IMR-90 (cell line): ENCODE measurements around the gene FOXP1. TPM values are rescaled to one million over a fixed set of nuclear protein-coding genes. Genes with fewer than 3 reads are reported as not detected.

Experiments used
- ATAC-seq: fragments of 200-7000 bp; cut with Tn5 transposase; 2 replicates; pipeline ENCODE4 v1.9.1; 2020; ENCODE audit warnings: low read depth, mild to moderate bottlenecking, moderate library complexity
- BruUV-seq: library from RNA; stranded (reverse); fragments of 400-500 nt; replicated peaks from 2 replicates; lab custom pipeline; 2021; lab: Mats Ljungman, UMichigan
- CTCF ChIA-PET: fragments of 300-600 bp; formaldehyde crosslinking; extraction: SDS; loops from one replicate; lab custom pipeline; 2021; ENCODE audit warnings: antibody characterized with exemption; lab: Yijun Ruan, JAX
- POLR2A ChIA-PET: fragments of 300-600 bp; sonication (Branson Sonifier 250); formaldehyde crosslinking; loops from one replicate; lab custom pipeline; 2022; ENCODE audit warnings: antibody characterized with exemption; ENCODE audit not compliant: unreplicated experiment; lab: Charles Lee
- DNase-seq: peaks from one replicate; pipeline ENCODE4 v3.0.0; 2013
- H2AFZ ChIP-seq: replicated peaks from 2 replicates; pipeline ENCODE3; 2013; ENCODE audit warnings: low read length, mild to moderate bottlenecking; ENCODE audit not compliant: poor library complexity
- H2AK5ac ChIP-seq: 2 replicates; pipeline ENCODE4 v1.6.1; 2013; ENCODE audit warnings: low read depth, low read length, inconsistent platforms
- H2AK9ac ChIP-seq: replicated peaks from 2 replicates; pipeline ENCODE3; 2013; ENCODE audit warnings: mild to moderate bottlenecking, low read depth, low read length, moderate library complexity; ENCODE audit not compliant: poor library complexity
- H2BK120ac ChIP-seq: 2 replicates; pipeline ENCODE4 v1.6.1; 2013; ENCODE audit warnings: low read depth, low read length, inconsistent platforms
- H2BK15ac ChIP-seq: 3 replicates; pipeline ENCODE4 v1.6.1; 2013; ENCODE audit warnings: low read depth, low read length, inconsistent platforms
- H2BK20ac ChIP-seq: 2 replicates; pipeline ENCODE4 v1.6.1; 2013; ENCODE audit warnings: low read depth, mild to moderate bottlenecking, inconsistent platforms, low read length, moderate library complexity
- H2BK5ac ChIP-seq: 2 replicates; pipeline ENCODE4 v1.6.1; 2013; ENCODE audit warnings: mild to moderate bottlenecking, low read depth, low read length, inconsistent platforms; ENCODE audit not compliant: poor library complexity, severe bottlenecking
- H3K14ac ChIP-seq: replicated peaks from 2 replicates; pipeline ENCODE4 v1.6.1; 2013; ENCODE audit warnings: low read depth, low read length, inconsistent platforms
- H3K18ac ChIP-seq: 2 replicates; pipeline ENCODE4 v1.6.1; 2013; ENCODE audit warnings: low read depth, low read length, control low read depth
- H3K23ac ChIP-seq: 2 replicates; pipeline ENCODE4 v1.6.1; 2013; ENCODE audit warnings: low read depth, low read length, inconsistent platforms
- H3K27ac ChIP-seq: 2 replicates; pipeline ENCODE4 v1.5.1; 2013; ENCODE audit warnings: mild to moderate bottlenecking, control low read depth, low read length; ENCODE audit not compliant: insufficient read depth
- H3K27me3 ChIP-seq: 2 replicates; pipeline ENCODE4 v1.6.1; 2013; ENCODE audit warnings: low read length; ENCODE audit not compliant: control insufficient read depth, insufficient read depth
- H3K36me3 ChIP-seq: 2 replicates; pipeline ENCODE4 v1.6.1; 2013; ENCODE audit warnings: low read length, mixed read lengths; ENCODE audit not compliant: control insufficient read depth, insufficient read depth
- H3K4ac ChIP-seq: 2 replicates; pipeline ENCODE4 v1.6.1; 2013; ENCODE audit warnings: low read depth, low read length, inconsistent platforms
- H3K4me1 ChIP-seq: 2 replicates; pipeline ENCODE4 v1.6.1; 2013; ENCODE audit warnings: low read length, mixed read lengths; ENCODE audit not compliant: control insufficient read depth, insufficient read depth
- H3K4me2 ChIP-seq: 2 replicates; pipeline ENCODE4 v1.6.1; 2013; ENCODE audit warnings: low read depth, mild to moderate bottlenecking, control low read depth, low read length, moderate library complexity
- H3K4me3 ChIP-seq: 2 replicates; pipeline ENCODE4 v1.5.1; 2013; ENCODE audit warnings: low read depth, mild to moderate bottlenecking, control low read depth, low read length, moderate library complexity; ENCODE audit not compliant: insufficient read depth
- H3K56ac ChIP-seq: 2 replicates; pipeline ENCODE4 v1.6.1; 2013; ENCODE audit warnings: low read length, inconsistent platforms; ENCODE audit not compliant: insufficient read depth; ENCODE audit errors: extremely low read depth
- H3K79me1 ChIP-seq, 2 experiments: 2 replicates each; pipeline ENCODE4 v1.6.1; 2013; ENCODE audit warnings: low read length in 2 of 2, inconsistent platforms in 1 of 2, low read depth in 1 of 2
- H3K9ac ChIP-seq: 2 replicates; pipeline ENCODE4 v1.6.1; 2013; ENCODE audit warnings: low read depth, low read length, control low read depth
- H3K9me1 ChIP-seq: 2 replicates; pipeline ENCODE4 v1.6.1; 2013; ENCODE audit warnings: low read length, inconsistent platforms; ENCODE audit not compliant: insufficient read depth
- H3K9me3 ChIP-seq: 2 replicates; pipeline ENCODE4 v1.6.1; 2013; ENCODE audit warnings: low read length; ENCODE audit not compliant: control insufficient read depth, insufficient read depth
- H4K20me1 ChIP-seq: 2 replicates; pipeline ENCODE4 v1.6.1; 2013; ENCODE audit warnings: low read length, inconsistent platforms; ENCODE audit not compliant: insufficient read depth
- H4K5ac ChIP-seq: 2 replicates; pipeline ENCODE4 v1.6.1; 2013; ENCODE audit warnings: mild to moderate bottlenecking, low read depth, low read length, control low read depth
- H4K8ac ChIP-seq, 2 experiments: 2 replicates each; pipeline ENCODE4 v1.6.1; 2013; ENCODE audit warnings: low read depth in 2 of 2, low read length in 2 of 2, control low read depth in 1 of 2, inconsistent platforms in 1 of 2
- H4K91ac ChIP-seq: 2 replicates; pipeline ENCODE4 v1.6.1; 2013; ENCODE audit warnings: low read depth, low read length, inconsistent platforms; ENCODE audit not compliant: insufficient read depth
- CHD1 ChIP-seq: IDR thresholded peaks from 2 replicates; pipeline ENCODE4 v1.6.1; 2012; ENCODE audit warnings: low read depth, low read length, improper control_type of control experiment
- FOS ChIP-seq: fragments of 150-350 bp; IDR thresholded peaks from 2 replicates; pipeline ENCODE4 v1.6.1; 2016; ENCODE audit warnings: low read depth, low read length
- MAFK ChIP-seq: IDR thresholded peaks from 2 replicates; pipeline ENCODE4 v1.6.1; 2012; ENCODE audit warnings: low read depth, low read length, improper control_type of control experiment
- MAZ ChIP-seq: IDR thresholded peaks from 2 replicates; pipeline ENCODE4 v1.6.1; 2012; ENCODE audit warnings: low read depth, mild to moderate bottlenecking, low read length, improper control_type of control experiment, moderate library complexity, borderline replicate concordance
- MXI1 ChIP-seq: IDR thresholded peaks from 2 replicates; pipeline ENCODE4 v1.6.1; 2012; ENCODE audit warnings: low read depth, mild to moderate bottlenecking, low read length, moderate library complexity, borderline replicate concordance
- NFE2L2 ChIP-seq: fragments of 150-350 bp; IDR thresholded peaks from 2 replicates; pipeline ENCODE4 v1.6.1; 2016; ENCODE audit warnings: low read depth, mild to moderate bottlenecking, low read length
- RAD21 ChIP-seq: IDR thresholded peaks from 2 replicates; pipeline ENCODE4 v1.6.1; 2012; ENCODE audit warnings: low read length, improper control_type of control experiment
- RCOR1 ChIP-seq: IDR thresholded peaks from 2 replicates; pipeline ENCODE4 v1.6.1; 2012; ENCODE audit warnings: mild to moderate bottlenecking, low read length, improper control_type of control experiment; ENCODE audit not compliant: insufficient replicate concordance
- RFX5 ChIP-seq: IDR thresholded peaks from 2 replicates; pipeline ENCODE4 v1.8.0; 2012; ENCODE audit warnings: low read depth, mild to moderate bottlenecking, low read length, moderate library complexity
- SMC3 ChIP-seq: fragments of 150-350 bp; IDR thresholded peaks from 2 replicates; pipeline ENCODE4 v1.6.1; 2016; ENCODE audit warnings: low read depth, mild to moderate bottlenecking, antibody characterized with exemption, low read length, moderate library complexity
- USF2 ChIP-seq: fragments of 150-350 bp; IDR thresholded peaks from 2 replicates; pipeline ENCODE4 v1.6.1; 2017; ENCODE audit warnings: mild to moderate bottlenecking, antibody characterized with exemption, low read length, low read depth
- WGBS, 2 experiments: methylation state at CpG; one replicate each; pipeline versions ENCODE4 v1.1.5 to v1.1.7; 2013; ENCODE audit warnings: missing lambda C conversion rate in 2 of 2; ENCODE audit not compliant: insufficient read length in 1 of 2; ENCODE audit errors: extremely low coverage in 2 of 2; 5-methylcytosine and 5-hydroxymethylcytosine counted together
- dilution Hi-C: fragments of 300-500 bp; cut with HindIII; formaldehyde crosslinking; loops from one replicate; pipeline ENCODE4 v1.14.3; 2018; ENCODE audit warnings: low sequenced_read_pairs; ENCODE audit not compliant: unreplicated experiment
- in situ Hi-C: fragments of 300-500 bp; cut with MboI; formaldehyde crosslinking; loops from 3 replicates; pipeline ENCODE4 v1.14.3; 2019; ENCODE audit warnings: low sequenced_read_pairs, inconsistent platforms, mixed read lengths
- intact Hi-C: fragments of 100-400 bp; cut with micrococcal nuclease; formaldehyde crosslinking; loops from 2 replicates; pipeline ENCODE4 v1.10.0; 2022
- polyA plus RNA-seq, 3 experiments: library from polyadenylated mRNA; depleted of rRNA; stranded (reverse); fragments of >200 nt; gene quantifications; 2 replicates each; pipeline ENCODE4 v1.2.3, GENCODE V29; 2012; ENCODE audit warnings: low replicate concordance in 1 of 3
- total RNA-seq: library from RNA; depleted of rRNA; stranded (reverse); fragments of >200 nt; gene quantifications from 2 replicates; pipeline ENCODE4 v1.2.3, GENCODE V29; 2012
- TF ChIP-seq, protein P1 (sequence below): fragments of 150-350 bp; IDR thresholded peaks from 2 replicates; pipeline ENCODE4 v1.6.1; 2016; ENCODE audit warnings: low read depth, mild to moderate bottlenecking, low read length, moderate library complexity, borderline replicate concordance
- TF ChIP-seq, protein P2 (sequence below): conservative IDR thresholded peaks from 2 replicates; pipeline ENCODE4 v1.5.1; 2012; ENCODE audit warnings: mild to moderate bottlenecking, low read depth, low read length, improper control_type of control experiment

FOXP1 gene
- total and polyA plus RNA-seq, 2 of the 4 experiments (the other 2 are of a cell fraction) = 37.0 to 132 TPM

- DNase-seq = no peak
- no TSS peak for BruUV-seq
- H4K8ac ChIP-seq = 0 out of 4 replicates have a peak overlapping the region, but pooled peaks of 1 of the 2 experiments have one; percentile 2
- peak overlapping the region; percentile 21; the same call in 1 of the 2 replicates for H3K14ac ChIP-seq
- peak overlapping the region; percentile 17; the same call in 1 of the 2 replicates for H3K4ac ChIP-seq
- H3K27ac ChIP-seq = peak overlapping the region; percentile 51; the same call in 1 of the 2 replicates
- H3K23ac ChIP-seq = peak overlapping the region; percentile 27; the same call in 1 of the 2 replicates
- H4K91ac ChIP-seq = peak overlapping the region; percentile 20; the same call in 1 of the 2 replicates
- peaks cover 40% of the 10 kb centered on the region for H3K36me3 ChIP-seq
- H2AK5ac ChIP-seq = no peak overlapping the region
- H2AFZ ChIP-seq = no peak overlapping the region
- H3K18ac ChIP-seq = peak overlapping the region; percentile 21
- no CpG with 5 or more reads among the region's 5 CpGs for WGBS, 2 experiments
- H2BK20ac ChIP-seq = no peak overlapping the region
- peaks cover 38% of the 10 kb centered on the region for H3K4me1 ChIP-seq
- peak overlapping the region; percentile 7; the same call in 1 of the 2 replicates for H3K4me2 ChIP-seq
- peaks cover 34% of the 10 kb centered on the region for H3K9me1 ChIP-seq
- no peak overlapping the region; the same call in 1 of the 2 replicates for H3K9ac ChIP-seq
- no peak for TF ChIP-seq MXI1
- no peak for TF ChIP-seq MAFK
- no peak for TF ChIP-seq NFE2L2
- no peak for TF ChIP-seq SMC3
- TF ChIP-seq RCOR1 = no peak
- TF ChIP-seq USF2 = no peak
- no peak for TF ChIP-seq RAD21
- TF ChIP-seq FOS = no peak
- TF ChIP-seq, protein P1, sequence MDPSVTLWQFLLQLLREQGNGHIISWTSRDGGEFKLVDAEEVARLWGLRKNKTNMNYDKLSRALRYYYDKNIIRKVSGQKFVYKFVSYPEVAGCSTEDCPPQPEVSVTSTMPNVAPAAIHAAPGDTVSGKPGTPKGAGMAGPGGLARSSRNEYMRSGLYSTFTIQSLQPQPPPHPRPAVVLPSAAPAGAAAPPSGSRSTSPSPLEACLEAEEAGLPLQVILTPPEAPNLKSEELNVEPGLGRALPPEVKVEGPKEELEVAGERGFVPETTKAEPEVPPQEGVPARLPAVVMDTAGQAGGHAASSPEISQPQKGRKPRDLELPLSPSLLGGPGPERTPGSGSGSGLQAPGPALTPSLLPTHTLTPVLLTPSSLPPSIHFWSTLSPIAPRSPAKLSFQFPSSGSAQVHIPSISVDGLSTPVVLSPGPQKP = no peak
- TF ChIP-seq, protein P2, sequence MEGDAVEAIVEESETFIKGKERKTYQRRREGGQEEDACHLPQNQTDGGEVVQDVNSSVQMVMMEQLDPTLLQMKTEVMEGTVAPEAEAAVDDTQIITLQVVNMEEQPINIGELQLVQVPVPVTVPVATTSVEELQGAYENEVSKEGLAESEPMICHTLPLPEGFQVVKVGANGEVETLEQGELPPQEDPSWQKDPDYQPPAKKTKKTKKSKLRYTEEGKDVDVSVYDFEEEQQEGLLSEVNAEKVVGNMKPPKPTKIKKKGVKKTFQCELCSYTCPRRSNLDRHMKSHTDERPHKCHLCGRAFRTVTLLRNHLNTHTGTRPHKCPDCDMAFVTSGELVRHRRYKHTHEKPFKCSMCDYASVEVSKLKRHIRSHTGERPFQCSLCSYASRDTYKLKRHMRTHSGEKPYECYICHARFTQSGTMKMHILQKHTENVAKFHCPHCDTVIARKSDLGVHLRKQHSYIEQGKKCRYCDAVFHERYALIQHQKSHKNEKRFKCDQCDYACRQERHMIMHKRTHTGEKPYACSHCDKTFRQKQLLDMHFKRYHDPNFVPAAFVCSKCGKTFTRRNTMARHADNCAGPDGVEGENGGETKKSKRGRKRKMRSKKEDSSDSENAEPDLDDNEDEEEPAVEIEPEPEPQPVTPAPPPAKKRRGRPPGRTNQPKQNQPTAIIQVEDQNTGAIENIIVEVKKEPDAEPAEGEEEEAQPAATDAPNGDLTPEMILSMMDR = no peak
- TF ChIP-seq RFX5 = no peak
- no peak for TF ChIP-seq MAZ
- no peak for TF ChIP-seq CHD1
- H3K79me1 ChIP-seq = peaks cover 41 to 85% of the 10 kb centered on the region in 2 experiments
- CTCF ChIA-PET = no interaction called here
- no peak for ATAC-seq
- peak overlapping the region; percentile 17; the same call in 1 of the 2 replicates for H4K5ac ChIP-seq
- H2AK9ac ChIP-seq = no peak overlapping the region
- H3K9me3 ChIP-seq = no peaks in the 10 kb centered on the region
- dilution Hi-C loops = no loop called here
- H3K4me3 ChIP-seq = no peak overlapping the region
- intact Hi-C loops = loop anchor here (10.0 kb wide), 1 partner anchor 604 kb away; no protein-coding TSS in a partner anchor
- H3K56ac ChIP-seq = no peak overlapping the region
- peaks cover 60% of the 10 kb centered on the region for H4K20me1 ChIP-seq
- no peak overlapping the region for H2BK15ac ChIP-seq
- in situ Hi-C loops = no loop called here
- H3K27me3 ChIP-seq = no peaks in the 10 kb centered on the region
- 0 out of 2 replicates have a peak overlapping the region, but pooled peaks have one; percentile 15 for H2BK120ac ChIP-seq
- peak overlapping the region; percentile 47 for H2BK5ac ChIP-seq
- POLR2A ChIA-PET = no interaction called here
Measured at GRCh38 chr3:71051259-71051595, 532.3 kb downstream of the FOXP1 start.
